A549 (cell line): Measurements from ENCODE around the gene BCR.

ENCODE experiments used
- BHLHE40 ChIP-seq: IDR thresholded peaks from 2 replicates; pipeline ENCODE4 v1.6.1; 2012; ENCODE audit warnings: low read depth, low read length, inconsistent platforms
- CHD2 ChIP-seq: fragments of 150-350 bp; IDR thresholded peaks from 2 replicates; pipeline ENCODE4 v1.6.1; 2014; ENCODE audit warnings: low read length; ENCODE audit not compliant: partially characterized antibody
- CTCF ChIP-seq: fragments of >200 bp; sonication (Bioruptor Twin); formaldehyde crosslinking; IDR thresholded peaks from 3 replicates; pipeline ENCODE4 v1.5.1; 2016
- E2F6 ChIP-seq: IDR thresholded peaks from 2 replicates; pipeline ENCODE4 v1.6.1; 2012; ENCODE audit warnings: low read depth, borderline replicate concordance
- EP300 ChIP-seq, 2 experiments: fragments of >200 bp; sonication (Bioruptor Twin); formaldehyde crosslinking; IDR thresholded peaks; 2 replicates in 1 of 2; 3 replicates in 1 of 2; pipeline ENCODE4 v1.6.1; 2016 to 2017
- HDAC2 ChIP-seq: fragments of 200-600 bp; sonication (generic); IDR thresholded peaks from 2 replicates; pipeline ENCODE4 v1.6.1; 2016
- HMGXB4 ChIP-seq: fragments of 250-450 bp; sonication (Bioruptor Pico); IDR thresholded peaks from 2 replicates; pipeline ENCODE4 v1.5.0; 2021; ENCODE audit warnings: mild to moderate bottlenecking, moderate library complexity, borderline replicate concordance
- JUN ChIP-seq, 2 experiments: fragments of >200 bp; sonication (Bioruptor Twin); formaldehyde crosslinking; IDR thresholded peaks; 2 replicates in 1 of 2; 3 replicates in 1 of 2; pipeline ENCODE4 v1.6.1; 2016 to 2017
- MYC ChIP-seq: IDR thresholded peaks from 2 replicates; pipeline ENCODE4 v1.6.1; 2012; ENCODE audit warnings: mild to moderate bottlenecking, inconsistent platforms, low read length, improper control_type of control experiment, borderline replicate concordance
- POLR2A ChIP-seq: IDR thresholded peaks from 2 replicates; pipeline ENCODE4 v1.6.1; 2012; ENCODE audit warnings: mild to moderate bottlenecking, low read length
- USF2 ChIP-seq: fragments of 450-650 bp; IDR thresholded peaks from 2 replicates; pipeline ENCODE4 v1.6.1; 2014; ENCODE audit warnings: antibody characterized with exemption

GRCh38 chr22:23293720-23294119 lies 113.4 kb downstream of the BCR start:
- no peak for TF ChIP-seq EP300 (IDR thresholded peaks at IDR 0.05)
- no peak for TF ChIP-seq CTCF
- no peak for TF ChIP-seq HMGXB4 (CRISPR knock-in tag)
- no peak for TF ChIP-seq JUN (IDR thresholded peaks at IDR 0.05)
- no peak for TF ChIP-seq BHLHE40
- no peak for TF ChIP-seq POLR2A
- no peak for TF ChIP-seq CHD2
- no peak for TF ChIP-seq USF2
- no peak for TF ChIP-seq MYC
- no peak for TF ChIP-seq HDAC2
- no peak for TF ChIP-seq E2F6
